Measurements from ENCODE around the gene GABRP. TPM values are rescaled to one million over a fixed set of nuclear protein-coding genes. Genes with fewer than 3 reads are reported as not detected.

GABRP gene
- total RNA-seq, 4 donors from 2014 or later = 0.51 to 1.8 (median 0.75) TPM; not detected in 1

DNA sequence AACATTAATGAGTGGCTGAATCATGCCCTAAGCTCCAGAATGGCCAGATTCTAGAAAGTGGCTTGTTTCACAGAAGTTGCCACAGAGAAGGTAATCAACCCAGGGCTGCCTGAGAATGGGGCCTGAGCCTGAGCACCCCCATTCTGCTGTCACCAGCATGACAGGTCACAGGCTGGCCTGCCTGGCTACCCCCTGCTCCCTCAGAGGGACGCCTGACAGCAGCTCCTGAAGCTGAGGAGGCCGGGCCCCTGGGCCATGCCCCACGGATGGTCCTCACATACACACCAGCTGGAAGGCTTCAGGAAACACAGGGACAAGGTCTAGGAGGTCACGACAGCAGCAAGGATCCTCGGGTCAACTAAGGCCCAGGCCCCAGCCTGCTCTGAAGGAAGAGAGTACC, 3.7 kb downstream of the GABRP start:
- TF ChIP-seq, protein P1, sequence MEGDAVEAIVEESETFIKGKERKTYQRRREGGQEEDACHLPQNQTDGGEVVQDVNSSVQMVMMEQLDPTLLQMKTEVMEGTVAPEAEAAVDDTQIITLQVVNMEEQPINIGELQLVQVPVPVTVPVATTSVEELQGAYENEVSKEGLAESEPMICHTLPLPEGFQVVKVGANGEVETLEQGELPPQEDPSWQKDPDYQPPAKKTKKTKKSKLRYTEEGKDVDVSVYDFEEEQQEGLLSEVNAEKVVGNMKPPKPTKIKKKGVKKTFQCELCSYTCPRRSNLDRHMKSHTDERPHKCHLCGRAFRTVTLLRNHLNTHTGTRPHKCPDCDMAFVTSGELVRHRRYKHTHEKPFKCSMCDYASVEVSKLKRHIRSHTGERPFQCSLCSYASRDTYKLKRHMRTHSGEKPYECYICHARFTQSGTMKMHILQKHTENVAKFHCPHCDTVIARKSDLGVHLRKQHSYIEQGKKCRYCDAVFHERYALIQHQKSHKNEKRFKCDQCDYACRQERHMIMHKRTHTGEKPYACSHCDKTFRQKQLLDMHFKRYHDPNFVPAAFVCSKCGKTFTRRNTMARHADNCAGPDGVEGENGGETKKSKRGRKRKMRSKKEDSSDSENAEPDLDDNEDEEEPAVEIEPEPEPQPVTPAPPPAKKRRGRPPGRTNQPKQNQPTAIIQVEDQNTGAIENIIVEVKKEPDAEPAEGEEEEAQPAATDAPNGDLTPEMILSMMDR (IDR thresholded peaks at IDR 0.05; ENCODE audit: low read depth) = no peak

DNA sequence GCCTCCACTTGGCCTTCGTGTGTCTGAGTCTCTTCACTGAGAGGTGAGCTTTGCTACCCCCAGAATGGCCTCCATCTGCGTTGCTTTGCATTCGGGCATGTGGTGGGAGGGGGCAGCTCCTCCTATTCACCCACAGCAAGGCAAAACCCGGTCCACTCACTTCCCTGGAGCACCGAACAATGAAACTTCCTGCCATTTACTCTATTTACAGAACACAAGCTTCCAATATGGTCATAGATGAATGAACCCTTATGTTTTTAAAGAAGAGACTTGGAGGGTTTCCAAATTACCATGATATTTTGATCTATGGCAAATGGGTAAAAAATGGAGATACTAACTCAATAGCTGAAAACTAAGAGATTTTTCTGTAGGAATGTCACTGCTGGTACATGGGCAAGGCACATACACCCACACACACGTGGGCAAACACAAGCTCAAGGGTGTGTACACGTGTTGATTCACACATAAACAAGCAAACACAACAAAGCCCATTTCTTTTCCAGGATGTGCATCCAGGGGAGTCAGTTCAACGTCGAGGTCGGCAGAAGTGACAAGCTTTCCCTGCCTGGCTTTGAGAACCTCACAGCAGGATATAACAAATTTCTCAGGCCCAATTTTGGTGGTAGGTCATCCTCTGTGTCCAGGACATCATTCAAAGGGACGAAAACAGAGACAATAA, 5.2 kb downstream of the GABRP start:
- TF ChIP-seq, protein P1 (IDR thresholded peaks at IDR 0.05; ENCODE audit: low read depth) = no peak

DNA sequence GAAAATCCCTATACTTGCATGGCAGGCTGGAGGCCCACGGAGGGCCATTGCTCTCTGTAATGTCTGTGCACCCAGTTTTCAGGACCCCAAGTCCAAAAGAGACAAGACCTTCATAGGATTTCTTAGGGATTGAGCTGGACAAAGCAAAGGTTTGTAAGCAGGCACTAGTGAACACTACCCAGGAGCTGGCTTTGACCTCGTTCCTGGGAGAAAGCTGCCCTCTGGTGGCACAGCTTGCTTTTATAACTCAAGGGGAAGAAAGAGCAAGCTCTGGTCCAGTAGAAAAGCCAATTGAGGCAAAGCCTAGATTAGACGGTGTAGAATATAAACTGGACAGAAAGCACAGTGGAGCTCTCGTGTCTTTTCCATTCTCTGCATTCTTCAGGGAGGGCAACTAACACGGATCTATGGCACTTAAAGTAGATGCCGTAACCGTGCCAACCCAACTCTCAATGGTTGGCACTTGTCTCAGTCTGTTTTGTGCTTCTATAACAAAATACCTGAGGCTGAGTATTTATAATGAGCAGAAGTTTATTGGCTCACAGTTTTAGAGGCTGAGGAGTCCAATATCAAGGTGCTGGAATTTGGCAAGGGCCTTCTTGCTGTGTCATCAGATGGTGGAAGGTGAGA, 7.9 kb downstream of the GABRP start:
- TF ChIP-seq, protein P1 (IDR thresholded peaks at IDR 0.05; ENCODE audit: low read depth) = no peak

DNA sequence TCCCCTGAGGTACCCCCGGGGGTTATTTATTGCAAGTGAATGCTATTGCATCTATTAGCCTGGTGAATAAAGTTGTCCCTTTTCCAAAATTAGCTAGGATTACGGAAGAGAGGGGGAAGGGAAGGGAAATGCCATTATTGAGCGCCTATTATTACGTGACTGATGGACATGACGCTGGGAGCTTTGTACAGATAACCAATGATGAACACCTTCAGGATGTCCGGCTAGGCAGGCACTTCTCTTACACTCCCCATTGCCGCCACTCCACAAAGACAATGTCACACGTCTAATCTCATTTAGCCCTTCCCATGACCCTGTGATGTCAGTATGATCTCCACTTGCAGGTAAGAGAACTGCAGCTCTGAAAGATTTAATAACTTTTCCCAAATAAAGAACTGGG, 9.4 kb downstream of the GABRP start:
- TF ChIP-seq, protein P1 (IDR thresholded peaks at IDR 0.05; ENCODE audit: low read depth) = no peak

DNA sequence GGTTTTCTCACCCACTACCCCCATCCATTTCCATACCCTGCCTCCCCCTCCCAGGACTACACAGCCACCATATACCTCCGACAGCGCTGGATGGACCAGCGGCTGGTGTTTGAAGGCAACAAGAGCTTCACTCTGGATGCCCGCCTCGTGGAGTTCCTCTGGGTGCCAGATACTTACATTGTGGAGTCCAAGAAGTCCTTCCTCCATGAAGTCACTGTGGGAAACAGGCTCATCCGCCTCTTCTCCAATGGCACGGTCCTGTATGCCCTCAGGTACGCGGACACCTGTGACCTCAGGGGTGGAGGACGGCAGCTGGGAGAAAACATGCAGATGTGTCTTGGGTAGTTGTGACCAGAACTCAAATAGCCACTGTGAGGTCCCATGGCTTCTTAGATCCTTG, 11.6 kb downstream of the GABRP start:
- TF ChIP-seq, protein P1 (IDR thresholded peaks at IDR 0.05; ENCODE audit: low read depth) = no peak

DNA sequence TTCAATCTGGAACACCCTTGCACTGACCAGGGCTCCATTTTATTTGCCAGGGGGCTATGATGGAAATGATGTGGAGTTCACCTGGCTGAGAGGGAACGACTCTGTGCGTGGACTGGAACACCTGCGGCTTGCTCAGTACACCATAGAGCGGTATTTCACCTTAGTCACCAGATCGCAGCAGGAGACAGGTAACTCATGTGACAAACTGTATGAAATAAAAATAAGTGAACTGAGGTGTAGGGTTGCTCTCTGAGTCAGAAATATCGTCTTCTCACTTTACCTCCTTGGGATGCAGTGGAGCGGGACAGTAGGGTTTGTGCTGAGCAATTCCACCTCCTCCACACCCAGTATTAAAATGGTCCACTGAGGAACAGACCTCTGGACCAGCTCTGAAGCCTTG, 22.1 kb downstream of the GABRP start:
- TF ChIP-seq, protein P1 (IDR thresholded peaks at IDR 0.05; ENCODE audit: low read depth) = no peak

DNA sequence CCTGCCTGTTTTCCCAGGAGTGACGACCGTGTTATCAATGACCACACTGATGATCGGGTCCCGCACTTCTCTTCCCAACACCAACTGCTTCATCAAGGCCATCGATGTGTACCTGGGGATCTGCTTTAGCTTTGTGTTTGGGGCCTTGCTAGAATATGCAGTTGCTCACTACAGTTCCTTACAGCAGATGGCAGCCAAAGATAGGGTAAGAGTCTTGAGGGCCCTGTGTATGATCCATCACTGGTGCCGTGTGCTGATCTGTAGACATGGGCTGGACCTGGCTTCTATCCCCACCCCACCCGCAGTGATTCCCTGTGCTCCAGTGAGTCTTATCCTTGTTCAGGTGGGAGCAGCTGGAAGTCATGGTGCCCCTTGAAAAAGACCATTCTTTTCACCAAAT, 26.0 kb downstream of the GABRP start:
- TF ChIP-seq, protein P1 (IDR thresholded peaks at IDR 0.05; ENCODE audit: low read depth) = no peak
